Fibroblast of upper back skin (primary cell): ENCODE data around the gene CKMT1B.
"Not testable (repeated sequence)": the region's sequence is repeated elsewhere in the genome, so short reads cannot be mapped to it uniquely, and the experiment has no call there.

Experiments
- DNase-seq: peaks from one replicate; pipeline ENCODE4 v3.0.0-alpha.2; 2013

CKMT1B gene

GRCh38 chr15:43638464-43639204 is 44.8 kb downstream of the CKMT1B start:
- not testable (repeated sequence) for DNase-seq
